Activated naive CD8-positive, alpha-beta T cell treated with anti-CD3 and anti-CD28 coated beads, Interleukin-2, amount 50 U/mL, for 16 hours (primary cell): Measurements from ENCODE around the gene FOXC2.
"Not testable (repeated sequence)": the region's sequence is repeated elsewhere in the genome, so short reads cannot be mapped to it uniquely, and the experiment has no call there.

Source experiments
- DNase-seq: peaks from one replicate; pipeline ENCODE4 v3.0.0-alpha.2; 2020; ENCODE audit warnings: low read depth, low spot score

The FOXC2 gene

GRCh38 chr16:86587955-86588354, 21.3 kb downstream of the FOXC2 start:
- not testable (repeated sequence) for DNase-seq

GRCh38 chr16:86590501-86591144, 24.0 kb downstream of the FOXC2 start:
- DNase-seq, result no peak

- DNase-seq, result no peak
Observed at GRCh38 chr16:86591270-86591669, 24.6 kb downstream of the FOXC2 start.

GRCh38 chr16:86593913-86594620, 27.4 kb downstream of the FOXC2 start:
- no peak for DNase-seq

GRCh38 chr16:86594721-86595120, 28.1 kb downstream of the FOXC2 start:
- DNase-seq, result no peak

GRCh38 chr16:86595983-86596605, 29.5 kb downstream of the FOXC2 start:
- DNase-seq, result no peak

- DNase-seq, result no peak
Observed at GRCh38 chr16:86597126-86597879, 30.7 kb downstream of the FOXC2 start.

- DNase-seq, result no peak
Observed at GRCh38 chr16:86597880-86598606, 31.4 kb downstream of the FOXC2 start.

- DNase-seq, result no peak
Observed at GRCh38 chr16:86598607-86599565, 32.3 kb downstream of the FOXC2 start.

- DNase-seq, result no peak
Observed at GRCh38 chr16:86601356-86601755, 34.7 kb downstream of the FOXC2 start.

- DNase-seq, result no peak
Observed at GRCh38 chr16:86602521-86602920, 35.9 kb downstream of the FOXC2 start.

GRCh38 chr16:86604436-86605193, 38.0 kb downstream of the FOXC2 start:
- peak; percentile 12 for DNase-seq

- no peak for DNase-seq
Observed at GRCh38 chr16:86605950-86606349, 39.3 kb downstream of the FOXC2 start.

GRCh38 chr16:86608301-86608747, 41.7 kb downstream of the FOXC2 start:
- DNase-seq, result no peak

- DNase-seq, result no peak
Observed at GRCh38 chr16:86609115-86609514, 42.5 kb downstream of the FOXC2 start.

- no peak for DNase-seq
Observed at GRCh38 chr16:86609661-86610060, 43.0 kb downstream of the FOXC2 start.

- DNase-seq, result no peak
Observed at GRCh38 chr16:86610779-86611524, 44.3 kb downstream of the FOXC2 start.

GRCh38 chr16:86611525-86611855, 44.9 kb downstream of the FOXC2 start:
- no peak for DNase-seq

GRCh38 chr16:86611941-86612340, 45.3 kb downstream of the FOXC2 start:
- DNase-seq, result no peak
